GM18519 (cell line): ENCODE results near the gene TM9SF4.
"Not testable (repeated sequence)": the region's sequence is repeated elsewhere in the genome, so short reads cannot be mapped to it uniquely, and the experiment has no call there.

Source experiments
- ATAC-seq: cut with Tn5 transposase; IDR thresholded peaks from one replicate; pipeline ENCODE4 v1.9.1; 2021; ENCODE audit warnings: mild to moderate bottlenecking, moderate library complexity; ENCODE audit not compliant: unreplicated experiment, low FRiP score

The TM9SF4 gene

GRCh38 chr20:32089637-32090362, 19.7 kb upstream of the TM9SF4 start:
- ATAC-seq = no peak

GRCh38 chr20:32091888-32092346, 17.6 kb upstream of the TM9SF4 start:
- no peak for ATAC-seq

- ATAC-seq = no peak
Measured at GRCh38 chr20:32098786-32099185, 10.7 kb upstream of the TM9SF4 start.

- ATAC-seq = no peak
Measured at GRCh38 chr20:32108814-32109391, 611 bp upstream of the TM9SF4 start.

GRCh38 chr20:32110173-32110704, 725 bp downstream of the TM9SF4 start:
- ATAC-seq = no peak

GRCh38 chr20:32110727-32111126, 1.2 kb downstream of the TM9SF4 start:
- no peak for ATAC-seq

GRCh38 chr20:32111156-32111686, 1.7 kb downstream of the TM9SF4 start:
- ATAC-seq = no peak

- ATAC-seq = no peak
Measured at GRCh38 chr20:32111753-32112152, 2.2 kb downstream of the TM9SF4 start.

GRCh38 chr20:32112841-32113240, 3.3 kb downstream of the TM9SF4 start:
- no peak for ATAC-seq

- no peak for ATAC-seq
Measured at GRCh38 chr20:32113591-32114260, 4.2 kb downstream of the TM9SF4 start.

GRCh38 chr20:32114305-32114960, 4.9 kb downstream of the TM9SF4 start:
- ATAC-seq = no peak

- no peak for ATAC-seq
Measured at GRCh38 chr20:32115211-32115767, 5.8 kb downstream of the TM9SF4 start.

GRCh38 chr20:32116079-32116521, 6.6 kb downstream of the TM9SF4 start:
- ATAC-seq = no peak

GRCh38 chr20:32116796-32117195, 7.3 kb downstream of the TM9SF4 start:
- ATAC-seq = not testable (repeated sequence)

- ATAC-seq = not testable (repeated sequence)
Measured at GRCh38 chr20:32118427-32118826, 8.9 kb downstream of the TM9SF4 start.

GRCh38 chr20:32119734-32120133, 10.2 kb downstream of the TM9SF4 start:
- ATAC-seq = no peak

GRCh38 chr20:32121908-32122307, 12.4 kb downstream of the TM9SF4 start:
- not testable (repeated sequence) for ATAC-seq

- no peak for ATAC-seq
Measured at GRCh38 chr20:32123088-32123487, 13.6 kb downstream of the TM9SF4 start.

- ATAC-seq = no peak
Measured at GRCh38 chr20:32124916-32125454, 15.5 kb downstream of the TM9SF4 start.

GRCh38 chr20:32125506-32125905, 16.0 kb downstream of the TM9SF4 start:
- ATAC-seq = no peak
